ENCODE measurements around the gene ZBTB7B.

The ZBTB7B gene

DNA sequence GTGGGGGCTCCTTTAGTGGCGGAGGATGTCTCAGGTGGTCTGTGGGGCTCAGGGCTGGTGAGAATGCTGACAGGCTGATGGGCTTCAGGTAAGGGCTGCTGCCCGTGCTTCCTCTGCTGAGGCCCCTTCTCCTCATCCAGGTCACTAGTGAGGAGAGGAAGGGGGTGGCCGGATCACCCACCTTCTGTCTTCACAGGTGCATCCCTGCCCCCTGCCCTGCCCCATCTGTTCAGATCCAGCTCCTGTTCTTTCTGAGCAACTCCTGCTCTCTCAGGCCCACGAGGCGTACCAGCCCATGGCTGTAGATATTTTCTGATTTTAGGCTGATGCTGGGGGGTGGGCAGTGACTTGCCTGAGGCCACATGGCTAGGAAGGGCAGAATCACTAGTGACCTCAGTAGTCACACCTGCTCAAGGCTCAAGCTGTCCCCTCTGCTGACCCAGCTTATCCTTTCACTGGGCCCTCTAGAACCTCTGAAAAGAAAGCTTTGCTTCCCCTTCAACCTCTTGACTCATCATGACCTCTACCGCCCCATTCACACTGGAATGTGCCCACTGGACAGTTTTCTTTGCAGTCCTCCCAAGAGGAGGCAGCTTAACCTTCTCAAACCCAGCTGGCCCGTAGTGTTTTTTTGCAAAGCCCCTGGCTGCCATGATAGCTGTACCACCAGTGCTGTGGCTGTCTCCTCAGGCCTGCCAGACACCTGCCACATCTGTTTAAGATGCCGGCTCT lies 16.2 kb downstream of the ZBTB7B start:
- no peak for DNase-seq

DNA sequence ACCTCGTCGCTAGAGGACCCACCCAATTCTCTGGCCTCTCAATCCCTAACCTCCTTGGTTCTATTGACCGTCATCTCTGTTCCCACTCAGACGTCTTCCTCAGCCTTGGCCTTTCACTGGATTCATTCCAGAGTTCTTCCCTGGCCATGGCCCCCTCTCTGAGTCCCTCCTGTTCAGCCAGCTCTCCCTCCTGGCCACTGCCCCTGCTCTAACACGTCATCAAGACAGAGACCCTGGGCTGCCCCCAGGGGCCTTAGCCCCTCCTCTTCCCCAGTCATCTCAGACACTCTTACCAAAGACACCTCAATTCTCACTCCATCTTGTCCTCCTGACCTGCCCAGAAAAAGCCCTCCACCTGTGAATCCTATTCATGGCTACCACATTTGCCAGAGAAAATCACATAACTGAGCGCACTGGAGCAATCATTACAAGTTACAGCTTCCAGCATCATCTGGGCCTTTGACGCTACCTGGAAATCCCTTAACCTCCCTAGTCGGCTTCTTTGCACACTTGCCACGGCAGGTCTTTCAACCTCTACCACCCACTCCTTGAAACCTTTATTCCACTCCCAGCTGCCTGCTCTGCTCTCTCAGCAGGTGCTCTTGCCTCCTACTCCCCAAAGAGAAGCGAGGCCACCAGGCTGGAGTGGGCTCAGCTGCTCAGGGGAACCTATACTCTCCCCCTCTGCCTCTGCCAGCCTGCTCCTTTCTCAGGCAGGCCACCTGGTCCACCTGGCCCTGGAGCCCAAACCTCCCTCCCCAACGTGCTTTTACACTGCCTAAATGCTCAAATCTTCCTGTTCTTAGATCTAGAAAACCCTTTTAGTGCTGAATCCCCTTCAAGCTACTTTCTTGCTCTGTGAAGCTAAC lies 17.0 kb downstream of the ZBTB7B start:
- no peak for DNase-seq

DNA sequence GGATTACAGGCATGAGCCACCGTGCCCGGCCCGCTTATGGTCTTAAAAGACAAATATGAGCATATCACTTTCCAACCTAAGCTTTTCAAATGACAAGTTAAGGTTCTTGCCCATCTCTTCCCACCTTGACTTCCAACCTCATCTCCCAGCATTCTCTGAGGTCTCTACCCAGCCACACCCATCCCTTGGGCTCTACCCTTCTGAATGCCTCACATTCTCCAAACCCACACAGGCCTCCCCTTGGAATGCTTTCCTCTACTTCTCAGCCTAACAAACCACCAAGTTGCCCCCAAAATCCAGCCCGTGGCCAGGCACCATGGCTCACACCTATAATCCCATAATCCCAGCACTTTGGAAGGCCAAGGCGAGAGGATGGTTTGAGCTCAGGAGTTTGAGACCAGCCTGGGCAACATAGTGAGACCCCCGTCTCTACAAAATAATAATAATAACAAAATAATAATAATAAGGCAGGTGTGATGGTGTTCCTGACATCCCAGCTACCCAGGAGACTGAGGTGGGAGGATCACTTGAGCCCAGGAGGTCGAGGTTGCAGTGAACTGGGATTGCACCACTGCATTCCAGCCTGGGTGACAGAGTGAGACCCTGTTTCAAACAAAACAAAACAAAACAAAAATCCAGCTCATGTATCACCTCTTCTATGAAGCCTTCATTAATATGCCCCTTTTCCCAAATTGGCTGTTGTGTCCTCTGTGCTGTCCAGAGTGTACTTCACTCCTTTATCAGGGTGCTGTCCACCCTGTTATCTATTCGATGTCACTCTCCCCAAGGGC lies 19.7 kb downstream of the ZBTB7B start:
- DNase-seq: no peak

DNA sequence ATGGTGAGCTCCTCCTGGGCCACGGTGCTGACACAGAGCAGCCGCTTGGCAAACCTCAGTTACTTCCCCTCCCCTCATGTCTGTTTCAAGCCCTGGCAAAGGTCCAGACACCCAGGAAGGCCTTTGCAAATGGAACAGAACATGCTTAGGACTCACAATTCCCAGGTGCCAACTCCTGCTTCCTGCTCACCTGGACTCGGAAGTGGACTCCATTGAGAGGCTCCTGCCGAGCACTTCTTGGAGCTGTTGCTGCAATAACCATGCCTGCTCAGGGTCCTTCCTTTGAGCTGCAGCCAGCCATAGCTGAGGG lies 20.3 kb downstream of the ZBTB7B start:
- DNase-seq: no peak

- DNase-seq: no peak
Observed at GRCh38 chr1:155023627-155024026, 21.0 kb downstream of the ZBTB7B start.

- no peak for DNase-seq
Observed at GRCh38 chr1:155024315-155024714, 21.7 kb downstream of the ZBTB7B start.

GRCh38 chr1:155026154-155026553 lies 23.6 kb downstream of the ZBTB7B start:
- DNase-seq: no peak

DNA sequence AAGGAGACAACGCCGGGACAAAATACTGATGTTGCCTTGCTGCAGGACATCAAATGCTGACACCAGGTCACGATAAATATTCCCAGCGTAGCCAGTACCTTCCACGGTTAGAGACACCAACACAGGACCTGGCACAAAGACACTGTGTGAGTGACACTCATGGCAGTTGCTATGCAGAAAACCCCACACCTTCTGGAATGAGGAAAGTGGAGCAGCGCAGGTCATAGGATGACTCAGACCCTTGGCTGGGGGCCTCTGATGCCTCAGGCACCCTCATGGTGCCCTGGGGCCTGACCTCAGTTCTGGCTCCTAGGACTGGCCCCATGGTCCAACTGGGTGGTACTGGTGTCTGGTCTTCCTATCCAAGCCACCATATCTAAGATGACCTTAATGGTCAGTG lies 24.0 kb downstream of the ZBTB7B start:
- no peak for DNase-seq

DNA sequence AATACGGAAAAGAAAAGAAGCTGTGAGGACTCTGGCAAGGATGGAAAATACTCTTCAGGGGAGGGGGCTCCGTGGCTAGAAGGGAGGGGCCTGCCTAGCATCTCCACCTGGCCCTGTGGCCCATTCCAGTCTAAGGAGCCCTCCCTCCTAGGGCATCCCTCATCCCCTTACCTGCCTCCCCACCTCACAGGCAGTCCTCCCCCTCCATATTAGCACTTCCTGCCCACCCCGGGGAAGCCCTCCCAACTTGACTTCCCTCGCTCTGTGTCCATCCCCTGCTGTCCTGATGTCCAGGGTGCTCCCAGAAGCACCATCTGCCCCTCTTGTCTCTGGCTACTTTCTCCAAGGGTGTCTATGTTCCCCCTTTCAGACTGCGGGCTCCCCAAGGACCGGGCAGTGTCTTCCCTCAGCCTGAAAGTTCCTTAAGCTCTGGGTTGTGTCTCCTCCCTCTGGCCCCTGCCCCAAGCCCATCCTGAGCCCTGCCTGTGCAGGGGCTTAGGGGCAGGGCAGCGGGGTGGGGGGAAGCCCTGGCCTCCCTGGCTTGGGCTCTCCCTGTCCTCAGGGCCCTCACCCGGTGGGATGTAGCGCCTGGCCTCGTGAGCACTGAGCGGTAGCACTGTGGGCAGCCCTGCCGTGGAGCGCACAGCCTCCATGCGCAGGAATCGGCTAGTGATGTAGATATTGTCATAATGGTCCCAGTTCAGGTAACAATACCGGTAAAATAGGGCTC lies 27.1 kb downstream of the ZBTB7B start:
- DNase-seq: no peak

- no peak for DNase-seq
Observed at GRCh38 chr1:155030243-155030795, 27.7 kb downstream of the ZBTB7B start.

DNA sequence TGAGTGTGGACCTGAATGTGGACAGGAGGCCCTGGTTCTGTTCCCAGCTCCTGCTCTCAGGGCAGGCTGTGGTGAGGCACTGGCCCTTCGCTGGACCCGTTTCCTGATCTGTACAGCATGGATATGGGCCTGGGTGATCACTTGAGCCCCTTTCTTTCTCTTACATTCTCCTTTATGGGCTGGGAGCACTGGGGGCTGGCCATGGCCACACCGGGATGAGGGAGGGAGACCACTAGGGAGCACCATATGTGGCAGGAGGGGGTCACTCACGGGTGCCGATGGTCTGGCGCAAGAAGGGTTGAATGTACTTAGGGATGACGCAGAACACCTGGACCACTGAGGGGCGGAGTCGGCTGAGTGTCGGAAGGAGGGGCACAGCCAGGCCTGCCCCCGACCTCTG lies 28.3 kb downstream of the ZBTB7B start:
- no peak for DNase-seq

DNA sequence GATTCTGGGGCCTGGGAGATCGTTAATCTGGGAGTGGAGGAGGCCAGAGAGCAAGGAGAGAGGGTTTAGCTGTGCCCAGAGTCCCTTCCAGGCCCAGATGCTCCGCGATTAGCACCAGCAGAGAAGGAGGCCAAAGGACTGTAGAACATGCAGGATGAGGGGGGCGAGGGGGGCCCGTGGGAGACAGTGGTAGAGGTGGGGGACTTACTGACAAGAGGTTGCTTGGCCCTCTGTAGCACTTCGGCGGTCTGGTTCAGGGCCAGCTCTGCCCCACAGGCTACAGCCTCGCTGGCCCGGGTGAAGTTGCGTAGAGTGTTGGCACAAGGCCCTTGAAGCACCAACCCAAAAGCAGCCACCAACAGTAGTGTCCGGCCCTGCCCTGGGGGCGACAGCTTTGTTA lies 30.3 kb downstream of the ZBTB7B start:
- no peak for DNase-seq

DNA sequence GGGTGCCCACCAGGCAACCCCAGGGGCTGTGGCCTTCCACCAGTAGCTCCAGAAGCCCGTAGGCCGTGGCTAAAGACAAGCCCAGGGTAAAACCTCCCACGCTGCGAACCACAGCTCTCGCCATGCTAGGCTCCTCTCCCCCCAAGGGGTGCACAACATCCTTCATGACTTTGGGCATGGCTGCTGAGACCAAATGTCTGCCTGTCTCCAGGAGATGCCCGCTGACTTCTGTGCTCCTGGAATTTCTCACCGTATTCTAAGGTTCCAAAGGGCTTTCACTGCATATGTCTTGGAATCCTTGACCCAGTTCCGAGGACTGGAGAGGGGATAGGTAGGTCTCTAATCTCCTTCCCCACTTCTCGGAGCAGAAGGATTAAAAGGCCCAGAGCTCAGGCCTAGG lies 30.9 kb downstream of the ZBTB7B start, which contains the start of the genes DCST1 and DCST2:
Gene DCST1 (plus strand): TSS at position 301 of the 400 bp plus-strand sequence. CDS start 213 bp downstream, outside the sequence.
Gene DCST2 (minus strand): TSS at position 258 of the 400 bp plus-strand sequence. CDS start 80 bp downstream, at position 178.
- no peak for DNase-seq

GRCh38 chr1:155034318-155035208 lies 32.0 kb downstream of the ZBTB7B start:
- no peak for DNase-seq

- no peak for DNase-seq
Observed at GRCh38 chr1:155035936-155036335, 33.3 kb downstream of the ZBTB7B start.

- DNase-seq: no peak
Observed at GRCh38 chr1:155037043-155037442, 34.4 kb downstream of the ZBTB7B start.

DNA sequence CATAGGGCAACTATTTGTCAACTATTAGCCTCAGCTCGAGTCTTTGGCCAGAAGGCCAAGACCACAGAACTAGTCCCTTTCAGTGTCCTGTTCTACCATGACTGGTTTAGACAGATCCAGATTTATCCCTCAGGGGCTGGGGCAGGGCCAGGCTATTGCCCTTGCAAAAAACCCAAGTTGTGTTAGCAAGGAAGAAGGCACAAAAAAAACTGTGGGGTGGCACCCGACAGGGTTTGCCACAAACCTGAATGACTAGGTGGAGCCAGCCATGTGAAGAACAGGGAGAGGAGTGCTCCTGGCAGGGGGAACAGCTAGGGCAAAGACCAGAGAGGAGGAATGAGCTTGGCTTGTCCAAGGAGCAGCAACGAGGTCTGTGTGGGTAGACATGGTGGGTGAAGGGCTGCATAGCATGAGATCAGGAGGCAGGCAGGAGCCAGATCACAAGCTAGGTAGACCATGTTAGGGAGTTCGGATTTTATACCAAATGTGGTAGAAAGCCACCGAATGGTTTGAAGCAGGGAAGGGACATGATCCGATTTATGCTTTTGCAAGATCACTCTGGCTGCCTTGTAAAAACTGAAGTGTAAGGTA lies 35.3 kb downstream of the ZBTB7B start:
- DNase-seq: no peak

DNA sequence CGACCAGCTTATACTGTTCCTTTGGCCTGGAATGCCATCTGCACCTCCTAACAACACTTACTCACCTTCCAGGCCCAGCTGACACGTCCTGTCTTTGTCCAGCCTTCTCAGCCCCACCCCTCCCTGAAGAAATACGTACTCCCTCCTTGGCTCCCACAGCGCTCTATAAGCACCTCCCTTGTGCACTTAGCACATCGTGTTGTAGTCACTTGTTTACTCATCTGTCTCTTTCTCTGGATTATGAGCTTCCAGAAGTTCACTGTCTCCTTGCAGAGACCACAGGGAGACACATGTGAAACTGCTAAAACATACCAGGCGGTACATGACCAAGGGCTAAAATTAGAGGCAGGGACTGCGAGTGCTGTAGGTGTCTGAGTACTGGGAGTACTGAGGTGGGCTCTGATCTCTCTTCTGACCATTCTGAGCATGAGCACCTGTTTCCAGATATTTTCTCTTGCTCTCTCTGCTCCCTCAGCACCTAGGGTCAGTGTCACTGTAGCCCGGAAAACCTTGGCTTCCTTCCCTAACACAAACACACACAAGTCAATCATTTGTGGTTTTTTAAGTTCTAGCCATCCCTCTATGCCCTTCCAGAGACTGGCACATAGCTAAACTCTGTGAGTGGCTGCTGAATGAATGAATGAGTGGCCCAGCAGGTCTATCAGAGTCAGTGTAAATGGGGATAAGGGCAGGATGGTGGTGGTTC lies 36.2 kb downstream of the ZBTB7B start:
- no peak for DNase-seq

DNA sequence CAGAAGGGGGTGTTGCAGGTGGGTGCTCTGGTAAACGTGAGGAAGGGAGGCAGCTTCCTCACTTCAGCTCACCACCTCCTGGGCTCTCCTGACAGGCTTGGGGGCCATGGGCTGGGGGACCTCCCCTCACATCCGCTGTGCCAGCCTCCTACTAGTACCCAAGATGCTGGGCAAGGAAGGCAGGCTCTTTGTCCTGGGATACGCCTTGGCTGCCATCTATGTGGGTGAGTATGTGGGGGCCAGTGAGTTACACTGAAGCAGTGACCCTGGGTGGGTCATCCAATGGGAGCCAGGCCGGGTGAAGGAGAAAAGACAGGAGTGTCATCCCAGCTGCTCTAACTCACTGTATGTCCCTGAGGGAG lies 36.7 kb downstream of the ZBTB7B start:
- DNase-seq: no peak

All from fibroblast of skin of right quadriceps (primary cell).